Central memory CD4-positive, alpha-beta T cell (primary cell): ENCODE results near the gene TUFT1.
A peak's percentile ranks its signal among the peaks of the same experiment; 100 is the strongest.
"Not testable (repeated sequence)": the region's sequence is repeated elsewhere in the genome, so short reads cannot be mapped to it uniquely, and the experiment has no call there.

ENCODE experiments used
- DNase-seq: peaks from one replicate; pipeline ENCODE4 v3.0.0; 2022

TUFT1 gene

GRCh38 chr1:151512801-151513625 is 27.1 kb upstream of the TUFT1 start:
- DNase-seq: no peak

- no peak for DNase-seq
Observed at GRCh38 chr1:151513626-151514121, 26.4 kb upstream of the TUFT1 start.

- DNase-seq: no peak
Observed at GRCh38 chr1:151514366-151514765, 25.7 kb upstream of the TUFT1 start.

GRCh38 chr1:151515265-151515664 is 24.8 kb upstream of the TUFT1 start:
- DNase-seq: no peak

- DNase-seq: no peak
Observed at GRCh38 chr1:151516031-151516511, 24.0 kb upstream of the TUFT1 start.

GRCh38 chr1:151518431-151518830 is 21.7 kb upstream of the TUFT1 start:
- no peak for DNase-seq

- DNase-seq: no peak
Observed at GRCh38 chr1:151518936-151519335, 21.2 kb upstream of the TUFT1 start.

GRCh38 chr1:151519667-151520066 is 20.4 kb upstream of the TUFT1 start:
- no peak for DNase-seq

- no peak for DNase-seq
Observed at GRCh38 chr1:151520359-151520758, 19.8 kb upstream of the TUFT1 start.

- not testable (repeated sequence) for DNase-seq
Observed at GRCh38 chr1:151522427-151522826, 17.7 kb upstream of the TUFT1 start.

- DNase-seq: no peak
Observed at GRCh38 chr1:151523326-151523725, 16.8 kb upstream of the TUFT1 start.

GRCh38 chr1:151524736-151525135 is 15.4 kb upstream of the TUFT1 start:
- no peak for DNase-seq

GRCh38 chr1:151526735-151527525 is 13.2 kb upstream of the TUFT1 start:
- DNase-seq: no peak

GRCh38 chr1:151529211-151529702 is 10.9 kb upstream of the TUFT1 start:
- DNase-seq: no peak

GRCh38 chr1:151529781-151530180 is 10.3 kb upstream of the TUFT1 start:
- DNase-seq: no peak

GRCh38 chr1:151530461-151530860 is 9.6 kb upstream of the TUFT1 start:
- no peak for DNase-seq

- DNase-seq: no peak
Observed at GRCh38 chr1:151533870-151534269, 6.2 kb upstream of the TUFT1 start.

GRCh38 chr1:151534662-151535278 is 5.3 kb upstream of the TUFT1 start:
- peak; percentile 56 for DNase-seq

GRCh38 chr1:151535326-151536271 is 4.5 kb upstream of the TUFT1 start:
- no peak for DNase-seq

GRCh38 chr1:151536499-151536898 is 3.6 kb upstream of the TUFT1 start:
- DNase-seq: no peak

GRCh38 chr1:151537112-151537511 is 3.0 kb upstream of the TUFT1 start:
- no peak for DNase-seq
